ENCODE measurements around the gene GBX2. TPM values are rescaled to one million over a fixed set of nuclear protein-coding genes. Genes with fewer than 3 reads are reported as not detected.

GBX2 gene
- total and polyA plus RNA-seq, 4 donors: 1.9 to 10.8 (median 6.9) TPM

DNA sequence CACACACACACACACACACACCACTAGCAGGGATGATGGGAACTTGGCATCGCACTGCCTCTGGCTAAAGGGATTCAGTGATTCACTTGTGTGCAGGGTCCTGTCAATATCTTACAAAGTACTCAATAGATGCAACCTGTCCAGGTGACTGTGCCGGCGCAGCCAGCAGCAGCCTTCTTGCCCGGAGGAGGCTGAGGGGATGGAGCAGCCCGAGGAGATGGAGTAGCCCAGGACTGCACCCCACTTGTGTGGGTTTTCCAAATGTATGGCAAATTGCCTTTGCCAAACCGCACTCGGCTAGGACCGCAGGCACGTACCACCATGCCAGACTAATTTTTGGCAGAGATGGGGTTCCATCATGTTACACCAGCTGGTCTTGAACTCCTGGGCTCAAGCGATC is 31.1 kb downstream of the GBX2 start:
- Histone ChIP-seq H3K27ac (ENCODE audit: low read depth, low read length) (no peak overlapping the region), H3K9me3 (ENCODE audit: control insufficient read depth, insufficient read depth, low read length) (no peaks in the 10 kb centered on the region), H3K27me3 (ENCODE audit: control insufficient read depth, insufficient read depth, low read length) (no peaks in the 10 kb centered on the region), H3K4me1 (ENCODE audit: control insufficient read depth, insufficient read depth, low read length) (peaks cover 11% of the 10 kb centered on the region), H3K36me3 (ENCODE audit: control insufficient read depth, insufficient read depth, low read length) (peaks cover 16% of the 10 kb centered on the region), H3K4me3 (ENCODE audit: low read depth, low read length) (no peak overlapping the region)
- 87% methylated on average over 4 of the region's 10 CpGs for WGBS (ENCODE audit: insufficient coverage)
- DNase-seq (ENCODE audit: low read depth in 4 of 6, low spot score in 6 of 6): no peak

DNA sequence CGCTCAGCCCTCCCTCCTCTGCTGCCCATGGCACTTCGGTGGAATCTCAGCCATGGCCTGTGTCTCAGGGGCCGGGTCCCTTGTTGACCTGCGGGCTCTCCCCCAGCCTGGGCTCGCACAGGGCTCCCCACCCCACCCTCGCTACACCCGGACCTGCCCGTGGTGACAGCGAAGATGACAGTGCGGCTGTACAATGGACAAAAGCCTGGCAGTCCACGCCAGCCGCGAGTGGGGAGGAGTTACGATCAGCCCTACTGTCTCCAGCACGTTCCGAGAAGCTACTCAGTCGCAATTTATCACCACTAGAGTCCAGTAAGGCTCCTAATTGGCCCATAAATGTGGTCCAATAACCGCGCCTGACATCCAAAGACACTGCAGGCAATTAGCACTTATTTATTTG is 31.6 kb downstream of the GBX2 start:
- H3K9me3 ChIP-seq (ENCODE audit: control insufficient read depth, insufficient read depth, low read length): no peaks in the 10 kb centered on the region
- H3K27me3 ChIP-seq (ENCODE audit: control insufficient read depth, insufficient read depth, low read length): no peaks in the 10 kb centered on the region
- H3K36me3 ChIP-seq (ENCODE audit: control insufficient read depth, insufficient read depth, low read length): peaks cover 20% of the 10 kb centered on the region
- H3K4me3 ChIP-seq (ENCODE audit: low read depth, low read length): no peak overlapping the region
- peak in 1 of 6 donors; percentile 79 for DNase-seq (ENCODE audit: low read depth in 4 of 6, low spot score in 6 of 6)
- WGBS (ENCODE audit: insufficient coverage): 40% methylated on average over 15 of the region's 19 CpGs
- no peak overlapping the region for H3K27ac ChIP-seq (ENCODE audit: low read depth, low read length)
- peaks cover 11% of the 10 kb centered on the region for H3K4me1 ChIP-seq (ENCODE audit: control insufficient read depth, insufficient read depth, low read length)

DNA sequence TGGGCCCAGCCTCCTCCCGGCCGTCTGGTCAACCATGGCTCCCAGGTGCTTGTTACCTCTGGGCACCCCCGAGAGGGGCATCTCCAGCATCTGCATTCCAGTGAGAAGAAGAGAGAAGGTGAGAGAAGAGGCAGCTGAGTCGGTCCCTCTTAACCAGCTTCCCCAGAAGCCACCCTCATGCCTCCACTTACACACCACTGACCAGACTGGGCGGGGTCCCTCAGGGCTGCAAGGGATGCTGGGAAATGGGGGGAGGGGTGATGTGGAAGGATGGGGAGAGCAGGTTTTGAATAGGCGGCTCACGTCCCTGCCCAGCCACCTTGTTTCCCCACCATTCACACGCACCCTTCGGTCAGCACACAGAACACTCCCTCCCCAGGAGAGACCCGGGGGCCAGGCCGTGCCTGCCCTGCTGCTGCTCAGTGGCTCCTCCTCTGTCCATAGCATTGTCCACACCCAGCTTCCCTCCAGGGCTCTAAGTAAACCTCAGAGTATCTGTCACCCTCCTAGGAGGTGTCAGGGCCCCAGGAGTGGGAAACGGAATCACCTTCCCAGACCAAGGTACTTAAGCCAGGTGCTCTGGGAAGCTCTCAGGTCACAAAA is 34.7 kb downstream of the GBX2 start:
- no peak overlapping the region for H3K27ac ChIP-seq (ENCODE audit: low read depth, low read length)
- DNase-seq (ENCODE audit: low read depth in 4 of 6, low spot score in 6 of 6): no peak
- no peaks in the 10 kb centered on the region for H3K9me3 ChIP-seq (ENCODE audit: control insufficient read depth, insufficient read depth, low read length)
- H3K4me3 ChIP-seq (ENCODE audit: low read depth, low read length): no peak overlapping the region
- WGBS (ENCODE audit: insufficient coverage): 73% methylated on average over 5 of the region's 12 CpGs
- H3K36me3 ChIP-seq (ENCODE audit: control insufficient read depth, insufficient read depth, low read length): peaks cover 33% of the 10 kb centered on the region
- H3K27me3 ChIP-seq (ENCODE audit: control insufficient read depth, insufficient read depth, low read length): no peaks in the 10 kb centered on the region
- peaks cover 11% of the 10 kb centered on the region for H3K4me1 ChIP-seq (ENCODE audit: control insufficient read depth, insufficient read depth, low read length)

DNA sequence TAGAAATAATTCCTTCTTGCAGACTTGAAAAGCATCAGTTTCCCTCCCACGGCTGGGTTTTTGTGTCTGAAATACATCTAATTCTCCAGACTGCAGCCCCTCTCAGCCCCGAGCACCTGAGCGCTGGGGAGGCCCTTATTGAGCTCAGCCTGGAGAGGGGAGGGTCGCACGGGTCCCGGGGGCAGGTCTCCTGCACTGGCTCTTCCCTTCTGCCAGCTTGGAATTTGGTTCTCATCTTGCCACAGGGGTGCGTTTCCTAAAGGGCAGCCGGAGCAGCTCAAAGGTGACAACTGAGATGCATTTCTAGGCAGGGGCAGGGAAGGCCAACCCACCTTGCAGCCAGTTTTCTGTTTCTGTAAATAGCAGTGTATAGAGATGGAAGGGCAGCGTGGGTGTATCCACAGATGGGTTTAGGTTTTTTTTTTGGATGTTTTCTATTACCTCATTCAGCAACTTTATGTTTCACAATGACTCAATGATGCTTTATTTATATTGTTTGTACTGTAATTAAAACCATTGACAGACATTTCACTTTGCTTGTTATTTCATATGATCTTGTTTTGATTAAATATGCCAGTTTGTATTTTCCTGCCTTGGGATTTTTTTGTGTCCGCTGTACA is 37.0 kb downstream of the GBX2 start:
- H3K4me1 ChIP-seq (ENCODE audit: control insufficient read depth, insufficient read depth, low read length): peaks cover under 1% of the 10 kb centered on the region
- H3K4me3 ChIP-seq (ENCODE audit: low read depth, low read length): no peak overlapping the region
- H3K27ac ChIP-seq (ENCODE audit: low read depth, low read length): no peak overlapping the region
- H3K27me3 ChIP-seq (ENCODE audit: control insufficient read depth, insufficient read depth, low read length): no peaks in the 10 kb centered on the region
- H3K36me3 ChIP-seq (ENCODE audit: control insufficient read depth, insufficient read depth, low read length): peaks cover 45% of the 10 kb centered on the region
- DNase-seq (ENCODE audit: low read depth in 4 of 6, low spot score in 6 of 6): no peak
- 82% methylated on average over 9 of the region's 10 CpGs for WGBS (ENCODE audit: insufficient coverage)
- no peaks in the 10 kb centered on the region for H3K9me3 ChIP-seq (ENCODE audit: control insufficient read depth, insufficient read depth, low read length)

DNA sequence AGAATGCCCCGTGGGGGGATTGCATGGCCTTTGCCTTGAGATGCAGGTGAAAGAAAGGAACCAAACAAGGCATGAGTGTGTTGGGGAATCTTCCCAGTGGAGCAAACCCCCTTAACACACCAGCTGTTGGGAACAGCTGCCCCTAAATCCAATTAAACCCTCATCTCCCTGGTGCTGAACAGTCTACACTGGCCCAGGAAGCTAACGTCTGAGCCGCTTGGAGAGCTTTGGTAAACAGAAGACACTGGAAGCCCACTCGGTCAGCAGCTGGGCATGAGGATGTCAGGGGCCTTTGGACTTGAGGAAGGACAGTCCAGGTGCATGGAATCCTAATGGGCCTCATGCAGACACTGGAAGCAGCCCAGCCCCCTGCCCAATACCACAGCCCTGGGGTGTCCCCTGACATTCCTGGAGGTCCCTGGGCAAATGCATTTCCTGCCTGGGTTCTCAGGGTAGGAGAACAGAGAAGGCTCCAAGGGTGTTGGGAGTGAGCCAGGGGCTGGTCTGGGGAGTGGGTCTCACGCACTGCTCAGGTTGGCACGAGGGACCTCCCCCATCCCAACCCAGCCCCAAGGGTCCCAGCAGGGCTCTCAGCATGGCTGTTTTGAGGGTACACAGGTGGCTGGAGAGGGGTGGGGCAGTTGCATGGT is 37.7 kb downstream of the GBX2 start:
- no peak for DNase-seq (ENCODE audit: low read depth in 4 of 6, low spot score in 6 of 6)
- Histone ChIP-seq H3K9me3 (ENCODE audit: control insufficient read depth, insufficient read depth, low read length) (no peaks in the 10 kb centered on the region), H3K27ac (ENCODE audit: low read depth, low read length) (no peak overlapping the region), H3K36me3 (ENCODE audit: control insufficient read depth, insufficient read depth, low read length) (peaks cover 46% of the 10 kb centered on the region), H3K27me3 (ENCODE audit: control insufficient read depth, insufficient read depth, low read length) (no peaks in the 10 kb centered on the region), H3K4me1 (ENCODE audit: control insufficient read depth, insufficient read depth, low read length) (no peaks in the 10 kb centered on the region), H3K4me3 (ENCODE audit: low read depth, low read length) (no peak overlapping the region)
- 93% methylated on average over 4 of the region's 6 CpGs for WGBS (ENCODE audit: insufficient coverage)

DNA sequence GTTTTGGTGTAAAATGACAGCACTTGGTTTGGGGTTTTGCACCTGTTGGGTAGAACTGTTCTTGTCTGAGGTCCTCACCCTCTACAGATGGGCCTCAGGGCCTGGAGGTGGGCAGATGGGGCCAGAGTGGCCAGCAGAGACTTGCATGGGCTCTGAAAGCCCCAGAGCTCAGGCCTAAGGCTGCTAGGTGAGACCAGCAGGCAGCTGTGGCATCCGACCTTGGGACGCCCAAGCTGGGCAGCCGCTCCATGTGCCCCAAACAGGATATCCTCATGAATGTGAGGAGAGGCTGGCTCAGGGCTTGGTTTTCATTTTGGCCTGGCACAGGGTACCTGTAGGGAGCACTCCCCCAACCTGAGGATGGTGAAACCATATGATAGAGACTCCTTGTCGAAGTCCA is 38.3 kb downstream of the GBX2 start:
- WGBS (ENCODE audit: insufficient coverage): 97% methylated on average over 3 of the region's 4 CpGs
- Histone ChIP-seq H3K36me3 (ENCODE audit: control insufficient read depth, insufficient read depth, low read length) (peaks cover 47% of the 10 kb centered on the region), H3K4me3 (ENCODE audit: low read depth, low read length) (no peak overlapping the region), H3K27me3 (ENCODE audit: control insufficient read depth, insufficient read depth, low read length) (no peaks in the 10 kb centered on the region), H3K27ac (ENCODE audit: low read depth, low read length) (no peak overlapping the region), H3K4me1 (ENCODE audit: control insufficient read depth, insufficient read depth, low read length) (no peaks in the 10 kb centered on the region), H3K9me3 (ENCODE audit: control insufficient read depth, insufficient read depth, low read length) (no peaks in the 10 kb centered on the region)
- no peak for DNase-seq (ENCODE audit: low read depth in 4 of 6, low spot score in 6 of 6)

DNA sequence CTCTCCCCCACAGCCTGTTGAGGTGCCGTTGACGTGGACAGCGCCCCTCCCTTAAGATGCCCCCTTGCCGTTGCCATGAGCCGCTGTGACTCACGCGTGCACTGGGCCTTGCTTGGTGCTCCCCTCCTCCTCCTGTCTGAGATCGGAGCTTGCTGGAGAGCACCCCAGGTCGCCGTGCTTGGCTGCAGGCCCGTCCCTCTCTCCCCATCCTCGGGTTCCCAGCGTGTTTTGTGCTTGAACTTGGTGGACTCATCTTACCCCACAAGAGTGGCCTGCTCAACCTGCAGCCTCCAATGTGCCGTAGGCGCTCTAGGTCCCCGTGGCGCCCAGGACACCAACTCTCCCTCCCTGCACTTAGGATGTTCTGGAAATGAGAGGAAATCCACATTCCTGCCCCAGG is 39.9 kb downstream of the GBX2 start:
- H3K36me3 ChIP-seq (ENCODE audit: control insufficient read depth, insufficient read depth, low read length): peaks cover 52% of the 10 kb centered on the region
- WGBS (ENCODE audit: insufficient coverage): 79% methylated on average over 8 of the region's 17 CpGs
- H3K4me1 ChIP-seq (ENCODE audit: control insufficient read depth, insufficient read depth, low read length): no peaks in the 10 kb centered on the region
- no peaks in the 10 kb centered on the region for H3K27me3 ChIP-seq (ENCODE audit: control insufficient read depth, insufficient read depth, low read length)
- no peak overlapping the region for H3K4me3 ChIP-seq (ENCODE audit: low read depth, low read length)
- H3K27ac ChIP-seq (ENCODE audit: low read depth, low read length): no peak overlapping the region
- no peak for DNase-seq (ENCODE audit: low read depth in 4 of 6, low spot score in 6 of 6)
- no peaks in the 10 kb centered on the region for H3K9me3 ChIP-seq (ENCODE audit: control insufficient read depth, insufficient read depth, low read length)

DNA sequence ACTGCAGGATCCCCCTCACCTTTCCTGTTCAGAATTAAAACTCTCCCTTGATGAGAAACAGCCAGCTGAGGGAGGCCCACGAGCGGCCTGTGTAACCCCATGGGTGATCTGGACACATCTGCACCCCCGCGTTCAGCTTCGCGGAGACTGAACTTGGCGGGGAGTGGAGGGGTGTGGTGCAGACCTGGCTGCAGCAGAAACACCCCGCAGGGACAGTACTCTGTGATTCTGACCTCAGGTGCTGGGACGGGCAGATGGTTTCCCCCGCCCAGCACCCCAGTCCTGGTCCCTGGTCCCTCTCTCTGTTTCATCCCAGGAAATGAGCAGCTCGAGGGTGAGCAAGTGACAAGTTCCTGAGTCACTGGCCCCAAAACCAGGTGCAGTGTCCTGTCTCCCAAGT is 41.2 kb downstream of the GBX2 start:
- 87% methylated on average over 9 of the region's 11 CpGs for WGBS (ENCODE audit: insufficient coverage)
- no peak for DNase-seq (ENCODE audit: low read depth in 4 of 6, low spot score in 6 of 6)
- H3K36me3 ChIP-seq (ENCODE audit: control insufficient read depth, insufficient read depth, low read length): peaks cover 48% of the 10 kb centered on the region
- no peaks in the 10 kb centered on the region for H3K27me3 ChIP-seq (ENCODE audit: control insufficient read depth, insufficient read depth, low read length)
- H3K4me3 ChIP-seq (ENCODE audit: low read depth, low read length): no peak overlapping the region
- no peaks in the 10 kb centered on the region for H3K9me3 ChIP-seq (ENCODE audit: control insufficient read depth, insufficient read depth, low read length)
- no peaks in the 10 kb centered on the region for H3K4me1 ChIP-seq (ENCODE audit: control insufficient read depth, insufficient read depth, low read length)
- no peak overlapping the region for H3K27ac ChIP-seq (ENCODE audit: low read depth, low read length)

DNA sequence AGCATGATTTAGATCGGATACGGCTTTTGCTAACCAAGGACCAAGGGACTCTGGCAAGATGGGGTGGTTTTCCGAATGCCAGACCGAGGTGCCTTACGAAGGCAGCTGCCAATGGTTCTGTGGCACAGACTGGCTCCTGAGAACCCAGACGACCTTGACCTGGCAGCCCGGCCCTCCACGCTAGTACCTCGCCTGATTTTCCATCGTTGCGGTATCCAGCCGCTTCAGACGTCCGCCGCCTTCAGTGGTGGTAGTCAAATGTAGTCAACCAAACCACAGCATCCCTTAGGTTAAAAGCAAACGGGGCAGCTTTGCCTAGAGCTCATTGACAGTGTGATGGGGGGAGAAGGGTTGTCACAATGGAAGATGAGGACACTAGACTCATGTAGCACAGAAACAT is 42.6 kb downstream of the GBX2 start:
- WGBS (ENCODE audit: insufficient coverage): 89% methylated on average over 5 of the region's 16 CpGs
- peaks cover 50% of the 10 kb centered on the region for H3K36me3 ChIP-seq (ENCODE audit: control insufficient read depth, insufficient read depth, low read length)
- peaks cover 3% of the 10 kb centered on the region for H3K4me1 ChIP-seq (ENCODE audit: control insufficient read depth, insufficient read depth, low read length)
- no peaks in the 10 kb centered on the region for H3K9me3 ChIP-seq (ENCODE audit: control insufficient read depth, insufficient read depth, low read length)
- no peak overlapping the region for H3K4me3 ChIP-seq (ENCODE audit: low read depth, low read length)
- no peak for DNase-seq (ENCODE audit: low read depth in 4 of 6, low spot score in 6 of 6)
- H3K27ac ChIP-seq (ENCODE audit: low read depth, low read length): no peak overlapping the region
- no peaks in the 10 kb centered on the region for H3K27me3 ChIP-seq (ENCODE audit: control insufficient read depth, insufficient read depth, low read length)
